Islet precursor cell (in vitro differentiated cells): ENCODE measurements around the gene PTPRK.
"Not testable (repeated sequence)": the region's sequence is repeated elsewhere in the genome, so short reads cannot be mapped to it uniquely, and the experiment has no call there.

ENCODE experiments used
- DNase-seq: peaks from one replicate; pipeline ENCODE4 v3.0.0-alpha.2; 2018

The PTPRK gene

GRCh38 chr6:128057541-128057940 is 462.9 kb downstream of the PTPRK start:
- no peak for DNase-seq

GRCh38 chr6:128053109-128053508 is 467.3 kb downstream of the PTPRK start:
- DNase-seq: no peak

GRCh38 chr6:128047989-128048388 is 472.4 kb downstream of the PTPRK start:
- no peak for DNase-seq

- DNase-seq: no peak
Observed at GRCh38 chr6:128046033-128046432, 474.4 kb downstream of the PTPRK start.

- DNase-seq: no peak
Observed at GRCh38 chr6:128039543-128039942, 480.9 kb downstream of the PTPRK start.

- DNase-seq: no peak
Observed at GRCh38 chr6:128036808-128037570, 483.4 kb downstream of the PTPRK start.

- DNase-seq: no peak
Observed at GRCh38 chr6:128033156-128033555, 487.2 kb downstream of the PTPRK start.

GRCh38 chr6:128032042-128032441 is 488.4 kb downstream of the PTPRK start:
- DNase-seq: no peak

- no peak for DNase-seq
Observed at GRCh38 chr6:128029826-128030225, 490.6 kb downstream of the PTPRK start.

GRCh38 chr6:128028183-128028582 is 492.2 kb downstream of the PTPRK start:
- DNase-seq: no peak

GRCh38 chr6:128025478-128025877 is 494.9 kb downstream of the PTPRK start:
- no peak for DNase-seq

GRCh38 chr6:128024969-128025368 is 495.4 kb downstream of the PTPRK start:
- DNase-seq: no peak

- no peak for DNase-seq
Observed at GRCh38 chr6:128024046-128024445, 496.4 kb downstream of the PTPRK start.

GRCh38 chr6:128018821-128019220 is 501.6 kb downstream of the PTPRK start:
- DNase-seq: no peak

- no peak for DNase-seq
Observed at GRCh38 chr6:128017288-128017687, 503.1 kb downstream of the PTPRK start.

GRCh38 chr6:128007658-128008057 is 512.7 kb downstream of the PTPRK start:
- DNase-seq: no peak

- no peak for DNase-seq
Observed at GRCh38 chr6:128005009-128005408, 515.4 kb downstream of the PTPRK start.

GRCh38 chr6:128000363-128000762 is 520.0 kb downstream of the PTPRK start:
- DNase-seq: no peak

- no peak for DNase-seq
Observed at GRCh38 chr6:127998985-127999384, 521.4 kb downstream of the PTPRK start.

- DNase-seq: no peak
Observed at GRCh38 chr6:127997496-127998164, 522.8 kb downstream of the PTPRK start.

- DNase-seq: no peak
Observed at GRCh38 chr6:127996925-127997324, 523.5 kb downstream of the PTPRK start.

GRCh38 chr6:127992144-127992543 is 528.3 kb downstream of the PTPRK start:
- no peak for DNase-seq

GRCh38 chr6:127990074-127990473 is 530.3 kb downstream of the PTPRK start:
- DNase-seq: no peak

GRCh38 chr6:127980996-127981395 is 539.4 kb downstream of the PTPRK start:
- no peak for DNase-seq

GRCh38 chr6:127978185-127978584 is 542.2 kb downstream of the PTPRK start:
- DNase-seq: not testable (repeated sequence)
